Panc1 (cell line): Measurements from ENCODE around the gene MRPL55.

ENCODE experiments used
- CTCF ChIP-seq: fragments of 450-650 bp; IDR thresholded peaks from 2 replicates; pipeline ENCODE4 v1.5.1; 2017; ENCODE audit warnings: mild to moderate bottlenecking
- REST ChIP-seq, 2 experiments: IDR thresholded peaks; 2 replicates each; pipeline ENCODE4 v1.6.1; 2011 to 2012; ENCODE audit warnings: low read depth in 2 of 2, control low read depth in 1 of 2, low read length in 1 of 2, mild to moderate bottlenecking in 1 of 2, moderate library complexity in 1 of 2; ENCODE audit not compliant: insufficient read depth in 1 of 2

- TF ChIP-seq REST (IDR thresholded peaks at IDR 0.05; ENCODE audit: insufficient read depth in 1 of 2, low read depth in 2 of 2, low read length in 1 of 2) (no peak), CTCF (no peak)
Observed at GRCh38 chr1:228154021-228154669, 45.0 kb upstream of the MRPL55 start.
